ENCODE measurements around the gene SPPL3.

- TF ChIP-seq EGR1 (IDR thresholded peaks at IDR 0.05; ENCODE audit: low read depth in 2 of 2) (no peak), CTCF (IDR thresholded peaks at IDR 0.05; ENCODE audit: low read depth, low read length, missing input control) (no peak), REST (IDR thresholded peaks at IDR 0.05) (no peak), SP1 (IDR thresholded peaks at IDR 0.05) (no peak)
Observed at GRCh38 chr12:120879718-120880300, 24.3 kb downstream of the SPPL3 start.

Measured in liver (tissue), 3 donors.